K562 (cell line): ENCODE data around the gene TSPOAP1. TPM values are rescaled to one million over a fixed set of nuclear protein-coding genes. Genes with fewer than 3 reads are reported as not detected.

ENCODE experiments used
- ETV6 ChIP-seq, 3 experiments: fragments of 150-350 bp in 1 of 3; sonication (generic) in 1 of 3; formaldehyde crosslinking in 1 of 3; IDR thresholded peaks; 2 replicates each; pipeline versions ENCODE4 v1.6.1 to v1.8.0; 2014 to 2022; ENCODE audit warnings: borderline replicate concordance in 2 of 3, low read depth in 2 of 3, antibody characterized with exemption in 1 of 3, low read length in 1 of 3, mild to moderate bottlenecking in 1 of 3, missing genetic modification reagents in 1 of 3
- MCM7 ChIP-seq, 2 experiments: fragments of 450-650 bp; IDR thresholded peaks; 2 replicates each; pipeline ENCODE4 v1.6.1; 2016 to 2018
- MYC ChIP-seq, 2 experiments: fragments of 250-450 bp in 1 of 2; sonication (Bioruptor Pico) in 1 of 2; IDR thresholded peaks; 2 replicates each; pipeline versions ENCODE4 v1.5.1 to v1.6.1; 2012 to 2021; ENCODE audit warnings: low read depth in 2 of 2, borderline replicate concordance in 1 of 2, improper control_type of control experiment in 1 of 2, low read length in 1 of 2, mild to moderate bottlenecking in 1 of 2, moderate library complexity in 1 of 2
- POU5F1 ChIP-seq: fragments of 150-350 bp; IDR thresholded peaks from 2 replicates; pipeline ENCODE4 v1.6.1; 2014; ENCODE audit warnings: borderline replicate concordance, low read length, low read depth, mild to moderate bottlenecking; ENCODE audit not compliant: partially characterized antibody
- RFX1 ChIP-seq: fragments of 450-650 bp; IDR thresholded peaks from 2 replicates; pipeline ENCODE4 v1.6.1; 2016; ENCODE audit warnings: mild to moderate bottlenecking, moderate library complexity
- SMAD1 ChIP-seq: fragments of 150-350 bp; IDR thresholded peaks from 2 replicates; pipeline ENCODE4 v1.6.1; 2014; ENCODE audit warnings: low read length, low read depth; ENCODE audit not compliant: partially characterized antibody
- polyA plus RNA-seq, 8 experiments: library from polyadenylated mRNA; depleted of rRNA in 4 of 8; stranded (reverse) in 5 of 8; unstranded in 3 of 8; fragments of >200 nt; fragmentation: Nextera tagmentation in 2 of 8; fragmentation: Illumina TruSeq in 1 of 8; extraction: Ambion mirVana in 2 of 8; extraction: Trizol in 1 of 8; gene quantifications; 2 replicates each; pipeline versions ENCODE4 v1.2.1 to v1.2.3, GENCODE V29; 2011 to 2014; ENCODE audit warnings: inconsistent platforms in 1 of 8, missing spikeins in 1 of 8
- total RNA-seq, 7 experiments: library from RNA; depleted of rRNA in 6 of 7; stranded (reverse); fragments of >200 nt in 6 of 7; fragmentation: Illumina TruSeq in 2 of 7; extraction: Trizol in 2 of 7; gene quantifications; 2 replicates each; pipeline versions ENCODE4 v1.2.1 to v1.2.3, GENCODE V29; 2011 to 2021; ENCODE audit warnings: low replicate concordance in 1 of 7
- TF ChIP-seq, protein P1 (sequence below): sonication (generic); formaldehyde crosslinking; IDR thresholded peaks from 2 replicates; pipeline ENCODE4 v1.8.0; 2023; ENCODE audit warnings: missing genetic modification reagents, mild to moderate bottlenecking, borderline replicate concordance
- TF ChIP-seq, protein P2 (sequence below): fragments of 450-650 bp; formaldehyde crosslinking; IDR thresholded peaks from 2 replicates; pipeline ENCODE4 v1.4.0; 2020; ENCODE audit warnings: mild to moderate bottlenecking, moderate library complexity
- TF ChIP-seq, protein P3 (sequence below): sonication (generic); formaldehyde crosslinking; IDR thresholded peaks from 2 replicates; pipeline ENCODE4 v1.8.1; 2023; ENCODE audit warnings: mild to moderate bottlenecking, missing genetic modification reagents
- TF ChIP-seq, protein P4 (sequence below): fragments of 250-450 bp; sonication (Bioruptor Pico); IDR thresholded peaks from 2 replicates; pipeline ENCODE4 v1.8.0; 2022; ENCODE audit warnings: moderate library complexity, mild to moderate bottlenecking, inconsistent platforms
- TF ChIP-seq, protein P5 (sequence below): fragments of 250-450 bp; sonication (Bioruptor Pico); IDR thresholded peaks from 2 replicates; pipeline ENCODE4 v1.5.0; 2021

TSPOAP1 gene
- total and polyA plus RNA-seq, 9 of the 15 experiments (the other 6 are each of a cell fraction or from before 2014, with no cell fraction given): 0.87 to 3.9 (median 1.8) TPM; not detected in 2

DNA sequence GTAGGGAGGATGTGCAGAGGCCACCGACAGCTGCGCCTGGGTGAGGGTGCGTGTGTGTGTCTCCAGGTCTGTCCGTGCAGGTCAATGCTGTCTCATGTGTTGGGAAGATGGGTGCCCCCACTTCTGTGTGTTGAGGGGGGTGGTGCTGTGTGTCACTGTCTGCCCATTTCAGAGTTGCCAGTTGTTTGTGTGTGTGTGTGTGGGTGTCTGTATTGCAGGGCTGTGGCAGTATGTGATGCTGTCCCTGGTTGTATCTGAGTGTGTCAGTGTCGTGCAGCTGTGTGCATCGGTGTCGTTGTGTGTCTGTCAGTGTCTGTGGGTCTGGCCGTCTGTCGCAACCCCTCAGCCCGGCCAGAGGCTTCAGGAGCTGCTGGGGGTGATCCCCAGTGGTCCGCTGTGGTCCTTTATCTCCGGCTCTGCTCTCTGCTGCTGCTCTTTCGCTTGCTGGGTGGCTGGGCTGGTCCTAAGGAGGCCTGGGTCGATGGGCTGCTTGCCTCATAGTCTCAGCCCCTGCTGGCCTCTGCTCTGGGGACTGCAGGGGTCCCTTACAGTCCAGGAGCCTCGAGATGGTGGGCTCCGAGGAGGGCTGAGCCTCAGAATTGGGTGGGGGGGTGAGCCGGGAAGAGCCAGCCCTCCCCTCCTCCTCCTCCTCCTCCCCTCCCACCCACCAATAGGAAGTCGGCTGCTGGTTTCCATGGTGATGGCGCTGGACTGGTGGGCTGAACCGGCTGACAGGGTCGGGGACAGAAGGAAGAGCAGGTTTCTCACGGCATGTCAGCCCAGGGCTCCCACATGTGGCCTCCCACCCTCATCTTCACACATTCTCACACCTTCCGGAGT is at the start of gene TSPOAP1 (continued):
- TF ChIP-seq, protein P1, sequence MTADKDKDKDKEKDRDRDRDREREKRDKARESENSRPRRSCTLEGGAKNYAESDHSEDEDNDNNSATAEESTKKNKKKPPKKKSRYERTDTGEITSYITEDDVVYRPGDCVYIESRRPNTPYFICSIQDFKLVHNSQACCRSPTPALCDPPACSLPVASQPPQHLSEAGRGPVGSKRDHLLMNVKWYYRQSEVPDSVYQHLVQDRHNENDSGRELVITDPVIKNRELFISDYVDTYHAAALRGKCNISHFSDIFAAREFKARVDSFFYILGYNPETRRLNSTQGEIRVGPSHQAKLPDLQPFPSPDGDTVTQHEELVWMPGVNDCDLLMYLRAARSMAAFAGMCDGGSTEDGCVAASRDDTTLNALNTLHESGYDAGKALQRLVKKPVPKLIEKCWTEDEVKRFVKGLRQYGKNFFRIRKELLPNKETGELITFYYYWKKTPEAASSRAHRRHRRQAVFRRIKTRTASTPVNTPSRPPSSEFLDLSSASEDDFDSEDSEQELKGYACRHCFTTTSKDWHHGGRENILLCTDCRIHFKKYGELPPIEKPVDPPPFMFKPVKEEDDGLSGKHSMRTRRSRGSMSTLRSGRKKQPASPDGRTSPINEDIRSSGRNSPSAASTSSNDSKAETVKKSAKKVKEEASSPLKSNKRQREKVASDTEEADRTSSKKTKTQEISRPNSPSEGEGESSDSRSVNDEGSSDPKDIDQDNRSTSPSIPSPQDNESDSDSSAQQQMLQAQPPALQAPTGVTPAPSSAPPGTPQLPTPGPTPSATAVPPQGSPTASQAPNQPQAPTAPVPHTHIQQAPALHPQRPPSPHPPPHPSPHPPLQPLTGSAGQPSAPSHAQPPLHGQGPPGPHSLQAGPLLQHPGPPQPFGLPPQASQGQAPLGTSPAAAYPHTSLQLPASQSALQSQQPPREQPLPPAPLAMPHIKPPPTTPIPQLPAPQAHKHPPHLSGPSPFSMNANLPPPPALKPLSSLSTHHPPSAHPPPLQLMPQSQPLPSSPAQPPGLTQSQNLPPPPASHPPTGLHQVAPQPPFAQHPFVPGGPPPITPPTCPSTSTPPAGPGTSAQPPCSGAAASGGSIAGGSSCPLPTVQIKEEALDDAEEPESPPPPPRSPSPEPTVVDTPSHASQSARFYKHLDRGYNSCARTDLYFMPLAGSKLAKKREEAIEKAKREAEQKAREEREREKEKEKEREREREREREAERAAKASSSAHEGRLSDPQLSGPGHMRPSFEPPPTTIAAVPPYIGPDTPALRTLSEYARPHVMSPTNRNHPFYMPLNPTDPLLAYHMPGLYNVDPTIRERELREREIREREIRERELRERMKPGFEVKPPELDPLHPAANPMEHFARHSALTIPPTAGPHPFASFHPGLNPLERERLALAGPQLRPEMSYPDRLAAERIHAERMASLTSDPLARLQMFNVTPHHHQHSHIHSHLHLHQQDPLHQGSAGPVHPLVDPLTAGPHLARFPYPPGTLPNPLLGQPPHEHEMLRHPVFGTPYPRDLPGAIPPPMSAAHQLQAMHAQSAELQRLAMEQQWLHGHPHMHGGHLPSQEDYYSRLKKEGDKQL: peak; percentile 13; the same call in 1 of the 2 replicates
- TF ChIP-seq SMAD1: peak; percentile 64
- TF ChIP-seq, protein P2, sequence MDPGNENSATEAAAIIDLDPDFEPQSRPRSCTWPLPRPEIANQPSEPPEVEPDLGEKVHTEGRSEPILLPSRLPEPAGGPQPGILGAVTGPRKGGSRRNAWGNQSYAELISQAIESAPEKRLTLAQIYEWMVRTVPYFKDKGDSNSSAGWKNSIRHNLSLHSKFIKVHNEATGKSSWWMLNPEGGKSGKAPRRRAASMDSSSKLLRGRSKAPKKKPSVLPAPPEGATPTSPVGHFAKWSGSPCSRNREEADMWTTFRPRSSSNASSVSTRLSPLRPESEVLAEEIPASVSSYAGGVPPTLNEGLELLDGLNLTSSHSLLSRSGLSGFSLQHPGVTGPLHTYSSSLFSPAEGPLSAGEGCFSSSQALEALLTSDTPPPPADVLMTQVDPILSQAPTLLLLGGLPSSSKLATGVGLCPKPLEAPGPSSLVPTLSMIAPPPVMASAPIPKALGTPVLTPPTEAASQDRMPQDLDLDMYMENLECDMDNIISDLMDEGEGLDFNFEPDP: peak; percentile 93
- TF ChIP-seq MCM7 (IDR thresholded peaks at IDR 0.05): 0 out of 4 replicates have a peak, but pooled peaks of 1 of the 2 experiments have one; percentile 39
- TF ChIP-seq, protein P3, sequence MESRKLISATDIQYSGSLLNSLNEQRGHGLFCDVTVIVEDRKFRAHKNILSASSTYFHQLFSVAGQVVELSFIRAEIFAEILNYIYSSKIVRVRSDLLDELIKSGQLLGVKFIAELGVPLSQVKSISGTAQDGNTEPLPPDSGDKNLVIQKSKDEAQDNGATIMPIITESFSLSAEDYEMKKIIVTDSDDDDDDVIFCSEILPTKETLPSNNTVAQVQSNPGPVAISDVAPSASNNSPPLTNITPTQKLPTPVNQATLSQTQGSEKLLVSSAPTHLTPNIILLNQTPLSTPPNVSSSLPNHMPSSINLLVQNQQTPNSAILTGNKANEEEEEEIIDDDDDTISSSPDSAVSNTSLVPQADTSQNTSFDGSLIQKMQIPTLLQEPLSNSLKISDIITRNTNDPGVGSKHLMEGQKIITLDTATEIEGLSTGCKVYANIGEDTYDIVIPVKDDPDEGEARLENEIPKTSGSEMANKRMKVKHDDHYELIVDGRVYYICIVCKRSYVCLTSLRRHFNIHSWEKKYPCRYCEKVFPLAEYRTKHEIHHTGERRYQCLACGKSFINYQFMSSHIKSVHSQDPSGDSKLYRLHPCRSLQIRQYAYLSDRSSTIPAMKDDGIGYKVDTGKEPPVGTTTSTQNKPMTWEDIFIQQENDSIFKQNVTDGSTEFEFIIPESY (CRISPR knock-in tag): peak; percentile 6
- TF ChIP-seq ETV6 (IDR thresholded peaks at IDR 0.05; ENCODE audit: borderline replicate concordance in 1 of 2, low read depth in 2 of 2, low read length in 1 of 2): peak in 1 of 2 experiments; percentile 52; a peak in 1 of 4 replicates
- no peak; the same call in 1 of the 2 replicates for TF ChIP-seq ETV6 (CRISPR knock-in tag; IDR thresholded peaks at IDR 0.05; ENCODE audit: borderline replicate concordance)
- TF ChIP-seq MYC (IDR thresholded peaks at IDR 0.05; ENCODE audit: low read depth, low read length): no peak
- peak; percentile 41; the same call in 1 of the 2 replicates for TF ChIP-seq MYC (CRISPR knock-in tag; IDR thresholded peaks at IDR 0.05; ENCODE audit: borderline replicate concordance, low read depth)
- TF ChIP-seq RFX1: peak; percentile 95
- TF ChIP-seq POU5F1: no peak
- TF ChIP-seq, protein P4, sequence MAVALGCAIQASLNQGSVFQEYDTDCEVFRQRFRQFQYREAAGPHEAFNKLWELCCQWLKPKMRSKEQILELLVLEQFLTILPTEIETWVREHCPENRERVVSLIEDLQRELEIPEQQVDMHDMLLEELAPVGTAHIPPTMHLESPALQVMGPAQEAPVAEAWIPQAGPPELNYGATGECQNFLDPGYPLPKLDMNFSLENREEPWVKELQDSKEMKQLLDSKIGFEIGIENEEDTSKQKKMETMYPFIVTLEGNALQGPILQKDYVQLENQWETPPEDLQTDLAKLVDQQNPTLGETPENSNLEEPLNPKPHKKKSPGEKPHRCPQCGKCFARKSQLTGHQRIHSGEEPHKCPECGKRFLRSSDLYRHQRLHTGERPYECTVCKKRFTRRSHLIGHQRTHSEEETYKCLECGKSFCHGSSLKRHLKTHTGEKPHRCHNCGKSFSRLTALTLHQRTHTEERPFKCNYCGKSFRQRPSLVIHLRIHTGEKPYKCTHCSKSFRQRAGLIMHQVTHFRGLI (CRISPR knock-in tag): no peak
- TF ChIP-seq, protein P5, sequence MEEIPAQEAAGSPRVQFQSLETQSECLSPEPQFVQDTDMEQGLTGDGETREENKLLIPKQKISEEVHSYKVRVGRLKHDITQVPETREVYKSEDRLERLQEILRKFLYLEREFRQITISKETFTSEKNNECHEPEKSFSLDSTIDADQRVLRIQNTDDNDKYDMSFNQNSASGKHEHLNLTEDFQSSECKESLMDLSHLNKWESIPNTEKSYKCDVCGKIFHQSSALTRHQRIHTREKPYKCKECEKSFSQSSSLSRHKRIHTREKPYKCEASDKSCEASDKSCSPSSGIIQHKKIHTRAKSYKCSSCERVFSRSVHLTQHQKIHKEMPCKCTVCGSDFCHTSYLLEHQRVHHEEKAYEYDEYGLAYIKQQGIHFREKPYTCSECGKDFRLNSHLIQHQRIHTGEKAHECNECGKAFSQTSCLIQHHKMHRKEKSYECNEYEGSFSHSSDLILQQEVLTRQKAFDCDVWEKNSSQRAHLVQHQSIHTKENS: peak; percentile 63; the same call in 1 of the 2 replicates
